Hippocampal formation (tissue), 2 donors: Measurements from ENCODE around the gene CHST15.
"Not testable (repeated sequence)": the region's sequence is repeated elsewhere in the genome, so short reads cannot be mapped to it uniquely, and the experiment has no call there.

Experiments
- DNase-seq, 2 donors: peaks; one replicate each; lab custom pipeline; 2025; lab: John Stamatoyannopoulos, UW

CHST15 gene

GRCh38 chr10:124045276-124045675, 48.1 kb downstream of the CHST15 start:
- DNase-seq, result no peak

GRCh38 chr10:124044143-124044862, 49.1 kb downstream of the CHST15 start:
- no peak for DNase-seq

GRCh38 chr10:124043310-124044142, 49.9 kb downstream of the CHST15 start:
- no peak for DNase-seq

GRCh38 chr10:124042656-124043309, 50.6 kb downstream of the CHST15 start:
- no peak for DNase-seq

- DNase-seq, result no peak
These were observed 51.5 kb downstream of the CHST15 start for GRCh38 chr10:124041675-124042445.

GRCh38 chr10:124040451-124041188, 52.8 kb downstream of the CHST15 start:
- DNase-seq, result no peak

- no peak for DNase-seq
These were observed 53.9 kb downstream of the CHST15 start for GRCh38 chr10:124039483-124040013.

- no peak for DNase-seq
These were observed 55.6 kb downstream of the CHST15 start for GRCh38 chr10:124037784-124038183.

GRCh38 chr10:124037286-124037685, 56.1 kb downstream of the CHST15 start:
- DNase-seq, result no peak

- no peak for DNase-seq
These were observed 56.7 kb downstream of the CHST15 start for GRCh38 chr10:124036746-124037145.

- no peak for DNase-seq
These were observed 57.4 kb downstream of the CHST15 start for GRCh38 chr10:124035928-124036558.

GRCh38 chr10:124035306-124035927, 58.0 kb downstream of the CHST15 start:
- DNase-seq, result no peak

GRCh38 chr10:124034576-124035305, 58.7 kb downstream of the CHST15 start:
- DNase-seq, result not testable (repeated sequence)

- DNase-seq, result no peak
These were observed 59.5 kb downstream of the CHST15 start for GRCh38 chr10:124033887-124034218.

- no peak for DNase-seq
These were observed 60.2 kb downstream of the CHST15 start for GRCh38 chr10:124032971-124033886.

GRCh38 chr10:124032087-124032935, 61.1 kb downstream of the CHST15 start:
- no peak for DNase-seq

GRCh38 chr10:124030492-124031110, 62.8 kb downstream of the CHST15 start:
- DNase-seq, result no peak
